Measurements from ENCODE around the gene NEU1. TPM values are rescaled to one million over a fixed set of nuclear protein-coding genes. Genes with fewer than 3 reads are reported as not detected.

Gene NEU1
- polyA plus RNA-seq, 1 donor from 2014 or later, result 40.9 TPM

- Histone ChIP-seq H3K27me3 (ENCODE audit: insufficient read depth, low read depth, low read length) (no peaks in the 10 kb centered on the region), H3K4me2 (ENCODE audit: low read length) (no peak overlapping the region), H3K27ac (ENCODE audit: low read length) (no peak overlapping the region), H3K4me3 (ENCODE audit: low read length) (no peak overlapping the region), H3K9ac (ENCODE audit: low read length) (no peak overlapping the region), H3K36me3 (ENCODE audit: insufficient read depth, low read length) (no peaks in the 10 kb centered on the region), H3K9me3 (ENCODE audit: low read length) (no peaks in the 10 kb centered on the region), H3F3A (ENCODE audit: insufficient read depth, low read length, poor library complexity, severe bottlenecking) (peaks cover 4% of the 10 kb centered on the region), H4K20me1 (ENCODE audit: insufficient read depth) (no peaks in the 10 kb centered on the region), H3K79me2 (replicated peaks; ENCODE audit: insufficient read depth, low read length) (peaks cover 3% of the 10 kb centered on the region), H3K9me2 (ENCODE audit: insufficient read depth, low read length) (no peaks in the 10 kb centered on the region), H2AFZ (ENCODE audit: low read depth, low read length) (no peak overlapping the region)
- no peak for TF ChIP-seq POLR2AphosphoS5 (IDR thresholded peaks at IDR 0.05)
- no peak for TF ChIP-seq CTCF (IDR thresholded peaks at IDR 0.05; ENCODE audit: poor library complexity, severe bottlenecking)
- TF ChIP-seq MXI1 (conservative IDR thresholded peaks at IDR 0.05; ENCODE audit: poor library complexity, severe bottlenecking), result no peak
- no peak for TF ChIP-seq SMC3 (conservative IDR thresholded peaks at IDR 0.05; ENCODE audit: poor library complexity)
- no peak for TF ChIP-seq EP300 (conservative IDR thresholded peaks at IDR 0.05; ENCODE audit: poor library complexity, severe bottlenecking)
- no peak for TF ChIP-seq RAD21 (conservative IDR thresholded peaks at IDR 0.05)
- no peak for TF ChIP-seq REST (IDR thresholded peaks at IDR 0.05; ENCODE audit: borderline replicate concordance)
- TF ChIP-seq TAF1 (IDR thresholded peaks at IDR 0.05; ENCODE audit: low read depth), result no peak
- TF ChIP-seq EZH2 (IDR thresholded peaks at IDR 0.05; ENCODE audit: borderline replicate concordance, insufficient read depth, low read length, poor library complexity, severe bottlenecking), result no peak
Measured at GRCh38 chr6:31906122-31906521, 43.5 kb upstream of the NEU1 start.

- Histone ChIP-seq H3K9ac (ENCODE audit: low read length) (no peak overlapping the region), H3F3A (ENCODE audit: insufficient read depth, low read length, poor library complexity, severe bottlenecking) (peaks cover 4% of the 10 kb centered on the region), H3K9me3 (ENCODE audit: low read length) (no peaks in the 10 kb centered on the region), H2AFZ (ENCODE audit: low read depth, low read length) (no peak overlapping the region), H3K36me3 (ENCODE audit: insufficient read depth, low read length) (no peaks in the 10 kb centered on the region), H3K27me3 (ENCODE audit: insufficient read depth, low read depth, low read length) (no peaks in the 10 kb centered on the region), H3K79me2 (replicated peaks; ENCODE audit: insufficient read depth, low read length) (peaks cover 4% of the 10 kb centered on the region), H4K20me1 (ENCODE audit: insufficient read depth) (no peaks in the 10 kb centered on the region), H3K9me2 (ENCODE audit: insufficient read depth, low read length) (no peaks in the 10 kb centered on the region), H3K27ac (ENCODE audit: low read length) (no peak overlapping the region), H3K4me3 (ENCODE audit: low read length) (no peak overlapping the region), H3K4me2 (ENCODE audit: low read length) (no peak overlapping the region)
- TF ChIP-seq EZH2 (IDR thresholded peaks at IDR 0.05; ENCODE audit: borderline replicate concordance, insufficient read depth, low read length, poor library complexity, severe bottlenecking) (no peak), TAF1 (IDR thresholded peaks at IDR 0.05; ENCODE audit: low read depth) (no peak), POLR2AphosphoS5 (IDR thresholded peaks at IDR 0.05) (no peak), RAD21 (conservative IDR thresholded peaks at IDR 0.05) (no peak), SMC3 (conservative IDR thresholded peaks at IDR 0.05; ENCODE audit: poor library complexity) (no peak), MXI1 (conservative IDR thresholded peaks at IDR 0.05; ENCODE audit: poor library complexity, severe bottlenecking) (no peak)
Measured at GRCh38 chr6:31905041-31905440, 42.4 kb upstream of the NEU1 start.

Data from neural cell (in vitro differentiated cells).